ENCODE measurements around the gene WIPI1.

Gene WIPI1

GRCh38 chr17:68390888-68391545 lies 66.3 kb downstream of the WIPI1 start:
- H3K79me2 ChIP-seq (ENCODE audit: insufficient read depth, low read length): no peaks in the 10 kb centered on the region
- no peak overlapping the region for H2AFZ ChIP-seq (ENCODE audit: low read length)
- H3K4me2 ChIP-seq (ENCODE audit: low read length): no peak overlapping the region
- H3K4me3 ChIP-seq (ENCODE audit: low read depth, low read length, poor library complexity, severe bottlenecking): no peak overlapping the region
- no peaks in the 10 kb centered on the region for H3K4me1 ChIP-seq (ENCODE audit: insufficient read depth, low read length, severe bottlenecking)
- no peak overlapping the region for H3K9ac ChIP-seq (ENCODE audit: low read length)
- TF ChIP-seq CTCF (IDR thresholded peaks at IDR 0.05; ENCODE audit: low read length): no peak
- no peak for TF ChIP-seq EZH2 (IDR thresholded peaks at IDR 0.05; ENCODE audit: borderline replicate concordance, low read length)
- H3F3A ChIP-seq (ENCODE audit: insufficient read depth, low read length): no peaks in the 10 kb centered on the region
- no peaks in the 10 kb centered on the region for H3K9me2 ChIP-seq (ENCODE audit: low read depth, low read length)
- no peaks in the 10 kb centered on the region for H3K9me3 ChIP-seq (ENCODE audit: low read length)
- H3K36me3 ChIP-seq (ENCODE audit: insufficient read depth, low read length): 0 out of 2 replicates have a peak, but pooled peaks cover 6% of the 10 kb centered on the region
- H4K20me1 ChIP-seq (ENCODE audit: insufficient read depth, low read length): no peaks in the 10 kb centered on the region
- no peaks in the 10 kb centered on the region for H3K27me3 ChIP-seq (ENCODE audit: insufficient read depth, low read length)
- no peak overlapping the region for H3K27ac ChIP-seq (ENCODE audit: low read depth, low read length, poor library complexity, severe bottlenecking)

GRCh38 chr17:68389041-68389440 lies 68.3 kb downstream of the WIPI1 start:
- Histone ChIP-seq H3F3A (ENCODE audit: insufficient read depth, low read length) (no peaks in the 10 kb centered on the region), H3K27me3 (ENCODE audit: insufficient read depth, low read length) (no peaks in the 10 kb centered on the region), H3K9ac (ENCODE audit: low read length) (no peak overlapping the region), H3K4me3 (ENCODE audit: low read depth, low read length, poor library complexity, severe bottlenecking) (no peak overlapping the region), H3K79me2 (ENCODE audit: insufficient read depth, low read length) (no peaks in the 10 kb centered on the region), H2AFZ (ENCODE audit: low read length) (no peak overlapping the region), H3K4me1 (ENCODE audit: insufficient read depth, low read length, severe bottlenecking) (no peaks in the 10 kb centered on the region), H3K36me3 (ENCODE audit: insufficient read depth, low read length) (no peaks in the 10 kb centered on the region), H3K9me3 (ENCODE audit: low read length) (no peaks in the 10 kb centered on the region), H3K4me2 (ENCODE audit: low read length) (no peak overlapping the region), H3K27ac (ENCODE audit: low read depth, low read length, poor library complexity, severe bottlenecking) (no peak overlapping the region), H3K9me2 (ENCODE audit: low read depth, low read length) (no peaks in the 10 kb centered on the region), H4K20me1 (ENCODE audit: insufficient read depth, low read length) (no peaks in the 10 kb centered on the region)
- TF ChIP-seq CTCF (IDR thresholded peaks at IDR 0.05; ENCODE audit: low read length) (no peak), EZH2 (IDR thresholded peaks at IDR 0.05; ENCODE audit: borderline replicate concordance, low read length) (no peak)

- H3F3A ChIP-seq (ENCODE audit: insufficient read depth, low read length): no peaks in the 10 kb centered on the region
- no peak overlapping the region for H3K4me2 ChIP-seq (ENCODE audit: low read length)
- no peaks in the 10 kb centered on the region for H3K79me2 ChIP-seq (ENCODE audit: insufficient read depth, low read length)
- H4K20me1 ChIP-seq (ENCODE audit: insufficient read depth, low read length): no peaks in the 10 kb centered on the region
- no peaks in the 10 kb centered on the region for H3K9me3 ChIP-seq (ENCODE audit: low read length)
- no peaks in the 10 kb centered on the region for H3K4me1 ChIP-seq (ENCODE audit: insufficient read depth, low read length, severe bottlenecking)
- H3K9me2 ChIP-seq (ENCODE audit: low read depth, low read length): no peaks in the 10 kb centered on the region
- H3K27me3 ChIP-seq (ENCODE audit: insufficient read depth, low read length): no peaks in the 10 kb centered on the region
- no peak overlapping the region for H3K9ac ChIP-seq (ENCODE audit: low read length)
- no peak overlapping the region for H3K27ac ChIP-seq (ENCODE audit: low read depth, low read length, poor library complexity, severe bottlenecking)
- no peak overlapping the region for H3K4me3 ChIP-seq (ENCODE audit: low read depth, low read length, poor library complexity, severe bottlenecking)
- H3K36me3 ChIP-seq (ENCODE audit: insufficient read depth, low read length): no peaks in the 10 kb centered on the region
- no peak overlapping the region for H2AFZ ChIP-seq (ENCODE audit: low read length)
- TF ChIP-seq EZH2 (IDR thresholded peaks at IDR 0.05; ENCODE audit: borderline replicate concordance, low read length): no peak
- no peak for TF ChIP-seq CTCF (IDR thresholded peaks at IDR 0.05; ENCODE audit: low read length)
Observed at GRCh38 chr17:68387435-68388218, 69.7 kb downstream of the WIPI1 start.
